ENCODE measurements around the gene LSAMP. TPM values are rescaled to one million over a fixed set of nuclear protein-coding genes. Genes with fewer than 3 reads are reported as not detected.

The LSAMP gene
- total RNA-seq, 1 experiment from 2014 or later, result not detected

- no peak for DNase-seq (ENCODE audit: low read depth)
Measured at GRCh38 chr3:116161575-116162525, 283.4 kb downstream of the LSAMP start.

DNA sequence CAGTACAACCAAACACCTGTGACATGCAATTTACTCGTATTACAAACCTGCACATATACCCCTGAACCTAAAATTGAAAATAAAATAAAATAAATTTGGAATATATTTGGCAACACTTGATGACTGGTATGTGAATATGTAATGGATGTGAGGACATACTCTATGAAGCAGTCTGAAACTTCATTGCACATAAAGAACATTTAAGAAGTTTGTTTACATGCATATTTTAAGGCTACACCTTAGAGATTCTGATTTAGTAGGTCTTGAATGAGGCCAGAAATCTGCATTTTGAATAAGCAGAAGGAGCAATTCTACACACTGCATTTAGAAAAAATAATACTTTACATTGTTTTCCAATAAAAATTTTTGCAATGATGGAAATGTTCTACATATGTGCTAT is 284.7 kb downstream of the LSAMP start:
- in situ Hi-C loops (cut with HindIII; ENCODE audit: low pct_unique_long_range_greater_than_20kb, low sequenced_read_pairs), result no loop called here
- DNase-seq (ENCODE audit: low read depth), result no peak

More at GRCh38 chr3:116161575-116162525, 283.4 kb downstream of the LSAMP start:
- in situ Hi-C loops (cut with HindIII; ENCODE audit: low pct_unique_long_range_greater_than_20kb, low sequenced_read_pairs), result no loop called here

DNA sequence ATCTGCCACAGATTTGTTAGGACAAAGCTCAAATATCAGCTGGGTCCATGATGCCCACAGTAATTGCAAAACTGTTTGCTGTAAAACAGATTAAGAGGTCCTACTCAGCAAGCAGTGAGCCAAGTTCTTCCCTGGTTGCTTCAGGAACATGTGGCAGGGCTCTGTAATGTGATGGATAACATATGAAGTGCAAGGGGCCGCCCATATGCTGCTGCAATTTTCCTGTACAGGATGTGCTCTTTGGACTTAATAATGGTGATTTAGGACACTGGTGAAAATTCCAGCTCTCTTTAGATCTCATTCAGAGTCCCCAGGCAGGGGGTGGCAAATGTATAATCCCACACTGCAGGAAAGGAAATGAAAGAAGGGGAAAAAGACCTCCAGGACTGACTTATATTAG is 289.4 kb downstream of the LSAMP start:
- no peak for DNase-seq (ENCODE audit: low read depth)
- in situ Hi-C loops (cut with HindIII; ENCODE audit: low pct_unique_long_range_greater_than_20kb, low sequenced_read_pairs), result no loop called here

GRCh38 chr3:116154389-116154788 is 290.9 kb downstream of the LSAMP start:
- no peak for DNase-seq (ENCODE audit: low read depth)
- in situ Hi-C loops (cut with HindIII; ENCODE audit: low pct_unique_long_range_greater_than_20kb, low sequenced_read_pairs), result no loop called here

- no peak for DNase-seq (ENCODE audit: low read depth)
- in situ Hi-C loops (cut with HindIII; ENCODE audit: low pct_unique_long_range_greater_than_20kb, low sequenced_read_pairs), result no loop called here
Measured at GRCh38 chr3:116153174-116153573, 292.1 kb downstream of the LSAMP start.

- in situ Hi-C loops (cut with HindIII; ENCODE audit: low pct_unique_long_range_greater_than_20kb, low sequenced_read_pairs), result no loop called here
- no peak for DNase-seq (ENCODE audit: low read depth)
Measured at GRCh38 chr3:116150655-116151167, 294.6 kb downstream of the LSAMP start.

GRCh38 chr3:116148881-116149851 is 296.1 kb downstream of the LSAMP start:
- in situ Hi-C loops (cut with HindIII; ENCODE audit: low pct_unique_long_range_greater_than_20kb, low sequenced_read_pairs), result no loop called here
- no peak for DNase-seq (ENCODE audit: low read depth)

DNA sequence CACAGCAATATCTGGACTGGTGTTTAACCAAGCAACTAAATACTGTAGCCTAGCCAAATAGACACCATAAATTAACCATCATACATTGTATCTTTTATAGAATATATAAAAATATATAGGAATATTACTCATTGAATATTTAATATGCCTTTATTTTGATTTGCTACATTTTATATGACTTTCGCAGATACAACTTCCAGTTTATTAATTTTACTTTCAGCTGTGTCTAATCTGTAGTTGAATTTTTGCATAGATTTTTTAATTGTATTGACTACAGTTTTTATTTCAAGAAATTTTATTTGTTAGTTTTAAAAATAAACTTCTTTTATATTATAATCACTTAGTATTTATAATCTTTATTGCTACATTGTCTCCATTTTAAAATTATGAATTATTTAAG is 299.7 kb downstream of the LSAMP start:
- no peak for DNase-seq (ENCODE audit: low read depth)
- in situ Hi-C loops (cut with HindIII; ENCODE audit: low pct_unique_long_range_greater_than_20kb, low sequenced_read_pairs), result no loop called here

DNA sequence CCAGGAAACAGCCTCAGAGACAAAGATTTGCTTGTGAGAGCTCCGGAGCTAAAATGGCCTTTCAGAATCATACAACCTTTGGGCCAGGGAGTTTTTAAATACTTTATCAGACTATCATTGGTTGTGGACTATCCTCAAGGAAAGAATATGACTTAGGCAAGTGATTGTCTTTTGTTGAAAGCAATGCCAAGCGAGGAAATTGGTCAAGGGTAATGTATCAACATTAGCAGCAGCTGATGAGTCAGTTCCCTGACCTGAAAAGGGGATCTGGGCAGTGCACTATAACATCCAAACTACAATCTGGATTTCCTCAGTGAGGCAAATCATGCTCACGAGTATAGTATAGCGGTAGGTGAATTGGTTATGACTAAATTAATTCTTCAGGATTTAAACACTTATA is 303.6 kb downstream of the LSAMP start:
- in situ Hi-C loops (cut with HindIII; ENCODE audit: low pct_unique_long_range_greater_than_20kb, low sequenced_read_pairs), result no loop called here
- no peak for DNase-seq (ENCODE audit: low read depth)

GRCh38 chr3:116140100-116140689 is 305.1 kb downstream of the LSAMP start:
- DNase-seq (ENCODE audit: low read depth), result peak; percentile 8
- in situ Hi-C loops (cut with HindIII; ENCODE audit: low pct_unique_long_range_greater_than_20kb, low sequenced_read_pairs), result no loop called here

DNA sequence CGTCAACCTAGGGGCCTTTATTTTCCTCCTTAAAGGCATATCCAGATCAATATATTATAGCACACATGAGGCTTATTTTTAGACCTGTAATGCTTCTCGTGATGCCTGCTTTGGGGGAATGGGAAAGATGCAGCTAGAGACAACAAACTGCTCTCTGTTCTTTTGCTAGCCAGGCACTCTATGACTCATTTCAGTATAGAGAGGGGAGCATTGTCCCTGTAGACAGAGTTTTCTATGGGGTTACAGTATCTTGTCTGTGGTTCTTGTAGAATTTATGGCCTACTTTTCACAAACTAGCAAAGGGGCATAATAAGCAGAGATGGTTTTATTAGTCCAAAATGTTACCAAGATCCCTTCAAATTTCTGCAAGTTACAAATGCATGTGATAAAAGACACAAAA is 305.6 kb downstream of the LSAMP start:
- DNase-seq (ENCODE audit: low read depth), result no peak
- in situ Hi-C loops (cut with HindIII; ENCODE audit: low pct_unique_long_range_greater_than_20kb, low sequenced_read_pairs), result no loop called here

DNA sequence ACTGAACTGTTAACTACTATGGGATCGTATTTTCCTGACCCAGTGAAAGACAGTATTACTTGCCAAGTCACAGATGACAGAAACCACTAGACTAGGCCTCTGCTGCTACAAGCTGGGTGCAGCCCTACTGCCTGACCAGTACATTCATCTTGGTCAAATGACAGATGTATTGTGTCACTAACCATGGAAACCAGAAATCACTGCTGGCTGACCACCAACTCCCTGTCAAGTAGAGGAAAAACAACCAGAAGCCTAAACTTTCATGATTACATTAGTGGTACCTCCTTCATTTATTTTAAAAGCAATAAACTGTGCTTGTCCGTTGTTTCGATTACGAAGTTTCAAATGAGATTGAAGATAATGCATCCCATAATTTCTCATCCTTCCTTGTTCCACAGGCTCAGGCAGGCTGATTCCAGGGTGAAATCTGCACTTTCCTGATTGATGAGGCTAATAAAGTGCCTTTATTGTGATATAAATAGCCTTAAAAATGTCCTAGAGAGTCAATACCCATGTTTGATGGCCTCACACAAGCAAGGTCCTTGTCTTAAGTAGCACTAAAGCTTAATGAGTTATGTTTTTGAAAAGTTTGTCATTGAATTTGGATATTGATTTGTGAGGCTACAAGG is 309.7 kb downstream of the LSAMP start:
- peak; percentile 41 for DNase-seq (ENCODE audit: low read depth)
- in situ Hi-C loops (cut with HindIII; ENCODE audit: low pct_unique_long_range_greater_than_20kb, low sequenced_read_pairs), result no loop called here

- no peak for DNase-seq (ENCODE audit: low read depth)
- in situ Hi-C loops (cut with HindIII; ENCODE audit: low pct_unique_long_range_greater_than_20kb, low sequenced_read_pairs), result no loop called here
Measured at GRCh38 chr3:116129187-116129946, 315.9 kb downstream of the LSAMP start.

GRCh38 chr3:116127464-116127863 is 317.8 kb downstream of the LSAMP start:
- in situ Hi-C loops (cut with HindIII; ENCODE audit: low pct_unique_long_range_greater_than_20kb, low sequenced_read_pairs), result no loop called here
- DNase-seq (ENCODE audit: low read depth), result no peak

GRCh38 chr3:116124166-116124565 is 321.1 kb downstream of the LSAMP start:
- no peak for DNase-seq (ENCODE audit: low read depth)
- in situ Hi-C loops (cut with HindIII; ENCODE audit: low pct_unique_long_range_greater_than_20kb, low sequenced_read_pairs), result no loop called here

DNA sequence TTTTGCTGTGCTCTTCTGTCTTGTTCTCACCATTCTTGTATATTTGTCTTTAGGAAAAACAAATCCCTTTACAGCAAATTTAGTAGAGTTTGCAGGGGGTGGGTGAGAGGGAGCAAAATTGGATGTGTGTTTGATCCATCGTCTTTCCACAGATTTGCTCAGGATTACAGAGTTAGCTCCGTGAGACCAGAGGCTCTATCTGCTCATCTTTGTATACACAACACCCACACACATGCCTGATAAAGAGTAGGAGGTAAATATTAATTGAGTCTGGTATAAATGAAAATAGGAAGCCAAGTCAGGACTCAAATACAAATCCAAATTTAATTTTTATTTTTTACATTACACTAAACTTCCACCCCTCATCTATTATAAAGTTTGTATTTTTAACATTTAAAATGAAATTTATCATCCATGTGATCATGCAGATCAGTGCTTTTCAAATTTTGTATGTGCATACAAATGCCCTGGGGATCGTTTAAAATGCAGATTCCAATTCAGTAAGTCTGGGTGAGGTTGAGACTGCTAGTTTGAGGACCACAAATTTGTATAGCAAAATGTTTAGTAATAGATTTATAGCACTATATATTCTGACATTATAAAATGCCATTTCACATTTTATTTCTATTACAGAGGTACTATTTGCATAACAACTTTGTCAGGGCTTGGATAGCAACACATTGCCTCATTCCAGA is 326.7 kb downstream of the LSAMP start:
- in situ Hi-C loops (cut with HindIII; ENCODE audit: low pct_unique_long_range_greater_than_20kb, low sequenced_read_pairs), result no loop called here
- no peak for DNase-seq (ENCODE audit: low read depth)

GRCh38 chr3:116114586-116114985 is 330.7 kb downstream of the LSAMP start:
- in situ Hi-C loops (cut with HindIII; ENCODE audit: low pct_unique_long_range_greater_than_20kb, low sequenced_read_pairs), result no loop called here
- no peak for DNase-seq (ENCODE audit: low read depth)
